Parathyroid adenoma (tissue), 2 donors: ENCODE data around the gene MAGI2.

Experiments
- H2AFZ ChIP-seq: fragments of 300-600 bp; sonication (generic); one replicate; pipeline ENCODE4 v1.7.0; 2017; ENCODE audit warnings: antibody characterized with exemption, mild to moderate bottlenecking
- H3K27ac ChIP-seq: fragments of 300-600 bp; sonication (generic); one replicate; pipeline ENCODE4 v1.7.0; 2017
- H3K27me3 ChIP-seq: fragments of 300-600 bp; sonication (generic); one replicate; pipeline ENCODE4 v1.7.0; 2017; ENCODE audit warnings: low read length; ENCODE audit not compliant: control insufficient read depth, insufficient read depth
- H3K36me3 ChIP-seq: fragments of 300-600 bp; sonication (generic); one replicate; pipeline ENCODE4 v1.7.0; 2017; ENCODE audit warnings: low read length; ENCODE audit not compliant: control insufficient read depth, insufficient read depth
- H3K4me1 ChIP-seq: fragments of 300-600 bp; sonication (generic); one replicate; pipeline ENCODE4 v1.7.0; 2017; ENCODE audit warnings: control low read depth
- H3K4me2 ChIP-seq: fragments of 300-600 bp; sonication (generic); one replicate; pipeline ENCODE4 v1.7.0; 2017; ENCODE audit warnings: low read length
- H3K4me3 ChIP-seq: fragments of 300-600 bp; sonication (generic); one replicate; pipeline ENCODE4 v1.7.0; 2017; ENCODE audit warnings: low read depth, low read length
- H3K79me2 ChIP-seq: fragments of 300-600 bp; sonication (generic); one replicate; pipeline ENCODE4 v1.7.0; 2017; ENCODE audit warnings: control low read depth
- H3K9ac ChIP-seq: fragments of 300-600 bp; sonication (generic); one replicate; pipeline ENCODE4 v1.7.0; 2017; ENCODE audit warnings: mild to moderate bottlenecking
- H3K9me3 ChIP-seq: fragments of 300-600 bp; sonication (generic); one replicate; pipeline ENCODE4 v1.7.0; 2017; ENCODE audit warnings: low read length; ENCODE audit not compliant: control insufficient read depth
- TF ChIP-seq, protein P1 (sequence below): fragments of 300-600 bp; sonication (generic); IDR thresholded peaks from one replicate; pipeline ENCODE4 v1.7.0; 2017; ENCODE audit warnings: antibody characterized with exemption, mild to moderate bottlenecking
- donor health status: primary hyperparathyroidism.

MAGI2 gene

DNA sequence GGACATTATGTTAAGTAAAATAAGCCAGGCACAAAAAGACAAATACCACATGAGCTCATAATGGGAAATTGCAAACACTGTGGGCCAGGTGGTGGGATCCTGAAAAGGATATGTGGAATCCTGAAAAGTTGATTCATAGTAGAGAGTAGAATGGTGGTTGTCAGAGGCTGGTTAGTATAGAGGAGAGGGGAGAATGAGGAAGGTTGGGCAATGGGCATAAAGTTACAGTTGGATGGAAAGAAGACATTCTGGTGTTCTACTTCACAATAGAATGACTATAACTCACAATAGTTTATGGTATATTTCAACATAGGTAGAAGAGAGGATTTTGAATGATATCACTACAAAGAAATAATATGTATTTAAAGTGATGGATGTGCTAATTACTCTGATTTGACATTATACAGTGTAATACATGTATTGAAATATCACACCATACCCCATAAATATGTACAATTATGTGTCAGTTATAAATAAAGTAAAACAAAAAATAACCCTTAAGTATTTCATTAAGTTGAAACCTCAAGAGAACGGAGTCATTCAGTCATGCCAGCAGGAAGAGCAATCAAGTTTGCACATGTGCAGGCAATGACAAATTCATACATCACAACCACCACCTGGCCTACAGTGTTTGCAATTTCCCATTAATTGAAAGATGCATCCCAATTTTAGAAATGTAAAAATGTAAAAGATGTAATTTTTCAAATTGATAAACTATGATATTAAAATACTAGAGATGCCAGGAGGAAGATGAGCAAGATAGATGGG is 156.7 kb downstream of the MAGI2 start:
- no peak overlapping the region for H2AFZ ChIP-seq
- TF ChIP-seq, protein P1, sequence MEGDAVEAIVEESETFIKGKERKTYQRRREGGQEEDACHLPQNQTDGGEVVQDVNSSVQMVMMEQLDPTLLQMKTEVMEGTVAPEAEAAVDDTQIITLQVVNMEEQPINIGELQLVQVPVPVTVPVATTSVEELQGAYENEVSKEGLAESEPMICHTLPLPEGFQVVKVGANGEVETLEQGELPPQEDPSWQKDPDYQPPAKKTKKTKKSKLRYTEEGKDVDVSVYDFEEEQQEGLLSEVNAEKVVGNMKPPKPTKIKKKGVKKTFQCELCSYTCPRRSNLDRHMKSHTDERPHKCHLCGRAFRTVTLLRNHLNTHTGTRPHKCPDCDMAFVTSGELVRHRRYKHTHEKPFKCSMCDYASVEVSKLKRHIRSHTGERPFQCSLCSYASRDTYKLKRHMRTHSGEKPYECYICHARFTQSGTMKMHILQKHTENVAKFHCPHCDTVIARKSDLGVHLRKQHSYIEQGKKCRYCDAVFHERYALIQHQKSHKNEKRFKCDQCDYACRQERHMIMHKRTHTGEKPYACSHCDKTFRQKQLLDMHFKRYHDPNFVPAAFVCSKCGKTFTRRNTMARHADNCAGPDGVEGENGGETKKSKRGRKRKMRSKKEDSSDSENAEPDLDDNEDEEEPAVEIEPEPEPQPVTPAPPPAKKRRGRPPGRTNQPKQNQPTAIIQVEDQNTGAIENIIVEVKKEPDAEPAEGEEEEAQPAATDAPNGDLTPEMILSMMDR = no peak
- no peak overlapping the region for H3K9ac ChIP-seq
- no peaks in the 10 kb centered on the region for H3K27me3 ChIP-seq
- no peak overlapping the region for H3K27ac ChIP-seq
- H3K4me3 ChIP-seq = no peak overlapping the region
- no peaks in the 10 kb centered on the region for H3K79me2 ChIP-seq
- H3K9me3 ChIP-seq = no peaks in the 10 kb centered on the region
- H3K4me2 ChIP-seq = no peak overlapping the region
- H3K4me1 ChIP-seq = no peaks in the 10 kb centered on the region
- H3K36me3 ChIP-seq = no peaks in the 10 kb centered on the region

- Histone ChIP-seq H2AFZ (no peak overlapping the region), H3K79me2 (no peaks in the 10 kb centered on the region), H3K36me3 (no peaks in the 10 kb centered on the region), H3K27ac (no peak overlapping the region), H3K9me3 (no peaks in the 10 kb centered on the region), H3K9ac (no peak overlapping the region), H3K4me1 (no peaks in the 10 kb centered on the region), H3K27me3 (no peaks in the 10 kb centered on the region), H3K4me2 (no peak overlapping the region), H3K4me3 (no peak overlapping the region)
- TF ChIP-seq, protein P1 = no peak
Measured at GRCh38 chr7:79293655-79294142, 159.8 kb downstream of the MAGI2 start.

GRCh38 chr7:79292834-79293233 is 160.6 kb downstream of the MAGI2 start:
- Histone ChIP-seq H3K4me3 (no peak overlapping the region), H3K9me3 (no peaks in the 10 kb centered on the region), H3K36me3 (no peaks in the 10 kb centered on the region), H3K4me2 (no peak overlapping the region), H3K79me2 (no peaks in the 10 kb centered on the region), H3K27ac (no peak overlapping the region), H2AFZ (no peak overlapping the region), H3K27me3 (no peaks in the 10 kb centered on the region), H3K4me1 (no peaks in the 10 kb centered on the region), H3K9ac (no peak overlapping the region)
- TF ChIP-seq, protein P1 = no peak

GRCh38 chr7:79291498-79291865 is 162.0 kb downstream of the MAGI2 start:
- H3K27me3 ChIP-seq = no peaks in the 10 kb centered on the region
- no peak overlapping the region for H3K4me2 ChIP-seq
- H3K9ac ChIP-seq = no peak overlapping the region
- H2AFZ ChIP-seq = no peak overlapping the region
- TF ChIP-seq, protein P1 = no peak
- no peak overlapping the region for H3K27ac ChIP-seq
- no peaks in the 10 kb centered on the region for H3K36me3 ChIP-seq
- H3K9me3 ChIP-seq = no peaks in the 10 kb centered on the region
- H3K4me1 ChIP-seq = no peaks in the 10 kb centered on the region
- no peaks in the 10 kb centered on the region for H3K79me2 ChIP-seq
- H3K4me3 ChIP-seq = no peak overlapping the region
